Stimulated activated CD4-positive, alpha-beta T cell treated with anti-CD3 and anti-CD28 coated beads, Interleukin-4, amount 100 ng/mL, for 4 hours (primary cell): Measurements from ENCODE around the gene MKS1.

Source experiments
- DNase-seq, 2 experiments: peaks; one replicate each; pipeline ENCODE4 v3.0.0-alpha.2; 2020

The MKS1 gene

DNA sequence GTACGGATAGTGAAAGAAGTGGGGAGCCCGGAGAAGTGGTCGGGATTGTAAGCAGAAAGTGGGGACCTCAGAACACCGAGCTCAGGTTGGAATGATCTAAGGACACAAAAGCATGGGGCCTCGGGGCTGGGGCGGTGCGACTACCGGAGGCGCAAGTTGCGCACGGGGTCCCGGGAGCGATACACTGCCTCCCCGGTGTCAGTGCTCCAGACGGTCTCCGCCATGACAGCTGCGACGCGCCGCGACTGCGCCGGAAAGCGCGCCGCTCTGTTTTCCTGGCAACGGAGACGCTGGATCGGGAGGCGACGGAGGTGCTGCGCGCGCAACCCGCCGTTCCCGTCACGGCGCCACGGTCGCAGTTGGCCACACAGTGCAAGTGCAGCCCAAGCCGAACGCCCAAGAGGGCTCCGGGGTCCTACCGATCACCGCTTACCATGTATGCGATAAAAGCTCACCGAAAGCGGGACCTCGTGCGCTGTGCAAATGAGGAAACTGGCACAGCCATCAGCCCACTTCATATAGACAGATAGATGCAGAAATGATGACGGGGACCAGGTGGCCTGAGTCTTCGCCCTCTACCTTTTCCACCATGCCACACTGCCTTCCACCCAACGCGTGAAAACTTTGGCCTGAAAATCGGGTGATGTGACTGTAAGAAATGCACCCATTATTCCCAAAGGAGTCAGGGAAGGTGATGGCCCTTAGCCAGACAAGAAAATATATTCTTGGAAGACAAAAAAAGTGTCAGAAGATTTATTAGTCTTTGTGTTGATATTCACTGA lies at the start of gene MKS1:
MKS1 (minus strand) TSS at position 249 of the 782 bp plus-strand sequence; CDS start at position 224, 25 bp downstream.
- DNase-seq: peak; percentile 90 to 96

DNA sequence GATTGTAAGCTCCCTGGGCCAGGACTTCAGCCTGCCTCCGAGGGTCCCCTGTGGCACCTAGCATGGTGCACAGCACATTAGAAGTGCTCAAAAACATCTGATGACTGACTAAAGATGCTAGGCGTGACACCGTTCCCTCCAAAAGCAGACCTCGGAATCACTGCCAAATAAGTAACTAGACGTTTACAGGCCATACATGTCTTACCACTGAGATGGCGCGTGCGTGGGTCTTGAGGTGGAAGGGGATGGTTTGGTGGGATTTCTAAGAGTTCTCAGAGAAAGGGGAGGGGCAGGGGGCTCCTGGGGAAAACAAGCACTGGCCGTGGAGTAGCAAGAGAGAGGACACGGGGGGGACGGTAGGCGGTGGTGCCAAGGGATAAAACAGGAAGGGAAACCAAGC lies 49.3 kb upstream of the MKS1 start:
- no peak for DNase-seq

DNA sequence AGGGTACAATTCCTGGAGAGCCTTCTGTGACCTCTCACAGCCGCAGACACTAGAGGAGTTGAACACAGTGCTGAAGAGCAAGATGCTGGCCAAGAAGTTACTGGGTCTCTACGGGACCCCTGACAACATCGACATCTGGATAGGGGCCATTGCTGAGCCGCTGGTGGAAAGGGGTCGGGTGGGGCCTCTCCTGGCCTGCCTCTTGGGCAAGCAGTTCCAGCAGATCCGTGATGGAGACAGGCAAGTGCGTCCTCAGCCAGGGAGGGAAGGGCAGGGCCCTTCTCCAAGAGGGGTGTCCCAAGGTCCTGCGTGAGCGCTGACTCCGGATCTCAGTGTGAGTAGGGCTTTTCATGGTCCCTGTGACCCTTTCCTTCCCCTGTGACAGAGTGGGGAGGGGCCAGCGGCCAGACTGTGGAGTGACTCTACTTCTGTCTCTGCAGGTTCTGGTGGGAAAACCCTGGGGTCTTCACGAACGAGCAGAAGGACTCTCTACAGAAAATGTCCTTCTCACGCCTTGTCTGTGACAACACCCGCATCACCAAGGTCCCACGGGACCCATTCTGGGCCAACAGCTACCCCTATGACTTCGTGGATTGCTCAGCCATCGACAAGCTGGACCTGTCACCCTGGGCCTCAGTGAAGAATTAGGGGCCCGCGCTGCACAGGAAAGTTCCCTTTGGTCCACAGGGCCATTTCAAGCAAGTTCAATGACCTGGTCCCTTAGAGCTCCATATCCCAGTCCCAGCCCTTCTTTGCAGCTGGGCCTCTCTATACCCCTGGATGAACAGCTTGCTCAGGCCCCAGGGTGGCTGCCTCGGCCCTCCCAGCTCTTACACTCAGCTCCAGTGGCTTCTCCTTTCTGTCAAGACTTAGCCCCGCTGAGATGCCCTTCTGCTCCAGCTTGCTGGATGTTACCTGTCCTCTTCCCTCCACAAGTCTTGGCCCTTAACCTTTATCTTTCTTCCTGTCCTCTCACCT lies 48.6 kb upstream of the MKS1 start:
- DNase-seq: no peak

DNA sequence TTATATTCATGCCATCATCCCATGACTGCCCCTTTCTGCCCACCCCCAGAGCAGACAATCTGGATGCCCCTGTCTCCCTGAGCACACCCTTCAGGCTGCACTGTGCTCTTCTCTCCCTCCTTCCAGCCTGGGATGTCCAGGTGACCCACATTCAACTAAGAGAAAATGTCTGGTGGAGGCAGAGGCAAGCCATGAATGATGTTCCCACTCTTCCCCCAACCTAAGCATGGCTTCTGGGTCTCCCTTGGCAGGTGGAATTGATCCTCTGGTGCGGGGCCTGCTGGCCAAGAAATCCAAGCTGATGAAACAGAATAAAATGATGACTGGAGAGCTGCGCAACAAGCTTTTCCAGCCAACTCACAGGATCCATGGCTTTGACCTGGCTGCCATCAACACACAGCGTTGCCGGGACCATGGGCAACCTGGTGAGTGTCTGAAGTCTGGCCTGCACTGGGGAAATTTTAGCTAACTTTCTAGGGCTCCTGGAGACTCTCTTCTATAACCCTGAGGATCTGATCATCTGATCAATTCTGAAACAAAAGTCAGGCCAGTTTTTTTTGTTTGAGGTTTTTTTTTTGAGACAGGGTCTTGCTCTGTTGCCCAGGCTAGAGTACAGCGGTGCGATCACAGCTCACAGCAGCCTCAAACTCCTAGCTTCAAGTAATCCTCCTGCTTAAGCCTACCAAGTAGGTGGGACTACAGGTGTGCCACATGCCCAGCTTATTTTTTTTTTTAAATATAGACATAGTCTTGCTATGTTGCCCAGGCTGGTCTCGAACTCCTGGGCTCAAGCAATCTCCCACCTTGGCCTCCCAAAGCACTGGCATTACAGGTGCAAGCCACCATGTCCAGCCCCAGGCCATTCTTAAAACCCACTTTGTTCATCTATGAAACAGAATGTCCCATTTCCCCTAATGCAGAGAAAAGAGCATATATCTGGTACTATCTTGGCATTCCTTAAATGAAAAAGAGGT lies 47.1 kb upstream of the MKS1 start:
- DNase-seq: no peak

DNA sequence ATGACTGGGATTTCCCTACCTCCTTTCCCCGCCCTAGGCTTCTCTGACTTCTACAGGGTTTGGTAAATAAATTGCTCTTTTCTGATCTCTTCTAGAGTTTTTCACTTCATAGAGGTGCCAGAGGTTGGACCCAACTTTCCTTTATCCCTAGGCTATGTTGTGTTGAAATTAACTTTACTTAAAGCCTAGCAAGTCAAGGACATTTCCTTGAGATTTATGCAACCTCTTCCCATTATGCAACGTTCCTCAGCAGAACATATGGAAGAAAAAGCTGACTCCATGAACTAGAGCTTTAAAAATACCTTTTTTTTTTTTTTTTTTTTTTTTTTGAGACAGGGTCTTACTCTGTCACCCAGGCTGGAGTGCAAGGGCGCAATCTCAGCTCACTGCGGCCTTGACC lies 46.2 kb upstream of the MKS1 start:
- DNase-seq: no peak

- DNase-seq: no peak
Measured at GRCh38 chr17:58264407-58265103, 45.5 kb upstream of the MKS1 start.

GRCh38 chr17:58263773-58264172 lies 44.7 kb upstream of the MKS1 start:
- no peak for DNase-seq

DNA sequence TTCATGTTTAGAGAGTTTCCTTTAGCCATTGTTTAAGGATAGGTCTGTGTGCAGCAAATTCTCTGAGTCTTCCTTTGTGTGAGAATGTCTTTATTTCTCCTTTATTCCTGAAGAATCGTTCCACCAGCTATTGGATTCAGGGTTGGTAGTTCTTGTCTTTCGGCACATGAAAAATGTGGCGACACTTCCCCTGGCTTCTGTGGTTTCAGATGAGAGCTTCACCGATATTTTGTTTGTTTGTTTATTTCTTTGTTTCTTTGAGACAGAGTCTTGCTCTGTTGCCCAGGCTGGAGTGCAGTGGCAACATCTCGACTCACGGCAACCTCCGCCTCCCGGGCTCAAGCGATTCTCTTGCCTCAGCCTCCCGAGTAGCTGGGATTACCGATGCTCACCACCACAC lies 43.1 kb upstream of the MKS1 start:
- no peak for DNase-seq

- no peak for DNase-seq
Measured at GRCh38 chr17:58254803-58255202, 35.7 kb upstream of the MKS1 start.

DNA sequence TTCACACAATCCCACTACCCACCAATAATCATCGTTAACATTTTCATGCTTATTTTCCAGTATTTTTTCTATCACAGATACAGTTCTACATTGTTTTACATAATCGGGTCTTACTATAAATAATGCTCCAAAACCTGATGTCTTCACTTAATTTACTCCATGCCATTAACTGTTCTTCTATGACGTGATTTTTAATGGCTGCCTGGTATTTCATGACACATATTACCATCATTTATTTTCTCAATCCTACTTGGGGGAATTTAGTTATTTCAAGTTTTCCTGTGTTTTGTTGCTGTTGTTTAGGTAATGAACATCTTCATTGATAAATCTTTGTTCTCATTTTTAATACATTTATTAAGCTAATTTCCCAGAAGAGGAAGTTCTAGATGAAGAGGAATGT lies 34.0 kb upstream of the MKS1 start:
- no peak for DNase-seq

DNA sequence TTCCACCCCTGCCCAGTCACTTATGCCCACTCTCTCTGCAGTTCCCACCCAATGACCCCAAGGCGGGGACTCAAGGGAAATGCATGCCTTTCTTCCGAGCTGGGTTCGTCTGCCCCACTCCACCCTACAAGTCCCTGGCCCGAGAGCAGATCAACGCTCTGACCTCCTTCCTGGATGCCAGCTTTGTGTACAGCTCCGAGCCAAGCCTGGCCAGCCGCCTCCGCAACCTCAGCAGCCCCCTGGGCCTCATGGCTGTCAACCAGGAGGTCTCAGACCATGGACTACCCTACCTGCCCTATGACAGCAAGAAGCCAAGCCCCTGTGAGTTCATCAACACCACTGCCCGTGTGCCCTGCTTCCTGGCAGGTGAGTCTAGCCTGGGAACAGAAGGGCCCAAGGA lies 33.1 kb upstream of the MKS1 start:
- DNase-seq: no peak

GRCh38 chr17:58250344-58251011 lies 31.4 kb upstream of the MKS1 start:
- no peak for DNase-seq

DNA sequence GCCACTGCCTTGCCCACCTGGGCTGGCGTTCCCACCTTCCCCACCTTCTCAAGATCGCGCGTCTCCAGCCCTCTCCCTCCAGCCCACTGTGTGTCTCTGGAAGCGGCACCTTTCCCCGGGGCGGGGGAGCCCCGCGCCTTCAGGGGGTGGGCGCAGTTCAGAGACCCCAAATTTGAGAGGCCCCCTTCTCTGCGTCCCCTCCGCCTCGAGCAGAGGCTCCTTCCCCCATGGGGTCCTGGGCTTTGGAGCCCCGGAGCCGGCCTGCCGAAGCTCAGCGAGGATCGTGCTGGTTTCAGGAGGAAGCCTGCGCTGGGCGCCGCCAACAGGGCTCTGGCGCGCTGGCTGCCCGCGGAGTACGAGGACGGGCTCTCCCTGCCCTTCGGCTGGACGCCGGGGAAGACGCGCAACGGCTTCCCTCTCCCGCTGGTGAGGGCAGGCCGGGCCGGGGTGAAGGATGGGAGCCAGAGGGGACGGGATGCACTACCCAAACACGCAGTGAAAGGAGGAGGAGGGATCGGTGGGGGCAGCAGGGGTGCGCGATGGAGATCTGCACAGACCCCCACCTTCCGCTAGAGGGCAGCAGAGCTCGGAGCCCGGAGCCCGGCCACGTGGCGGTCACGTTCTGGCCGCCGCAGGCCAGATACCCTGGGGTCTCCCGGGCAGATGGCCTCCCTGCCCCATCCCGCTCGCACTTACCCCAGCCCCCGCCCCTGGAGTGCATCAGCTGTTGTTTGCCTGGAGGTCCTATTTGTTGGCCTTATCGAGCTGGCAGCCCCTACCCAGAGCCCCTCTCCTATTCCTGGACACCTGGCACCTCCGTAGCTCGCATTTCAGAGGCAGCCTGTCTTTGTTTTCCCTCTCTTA lies 30.4 kb upstream of the MKS1 start:
- DNase-seq: peak; percentile 71 to 77

GRCh38 chr17:58248955-58249269 lies 29.9 kb upstream of the MKS1 start:
- no peak for DNase-seq

DNA sequence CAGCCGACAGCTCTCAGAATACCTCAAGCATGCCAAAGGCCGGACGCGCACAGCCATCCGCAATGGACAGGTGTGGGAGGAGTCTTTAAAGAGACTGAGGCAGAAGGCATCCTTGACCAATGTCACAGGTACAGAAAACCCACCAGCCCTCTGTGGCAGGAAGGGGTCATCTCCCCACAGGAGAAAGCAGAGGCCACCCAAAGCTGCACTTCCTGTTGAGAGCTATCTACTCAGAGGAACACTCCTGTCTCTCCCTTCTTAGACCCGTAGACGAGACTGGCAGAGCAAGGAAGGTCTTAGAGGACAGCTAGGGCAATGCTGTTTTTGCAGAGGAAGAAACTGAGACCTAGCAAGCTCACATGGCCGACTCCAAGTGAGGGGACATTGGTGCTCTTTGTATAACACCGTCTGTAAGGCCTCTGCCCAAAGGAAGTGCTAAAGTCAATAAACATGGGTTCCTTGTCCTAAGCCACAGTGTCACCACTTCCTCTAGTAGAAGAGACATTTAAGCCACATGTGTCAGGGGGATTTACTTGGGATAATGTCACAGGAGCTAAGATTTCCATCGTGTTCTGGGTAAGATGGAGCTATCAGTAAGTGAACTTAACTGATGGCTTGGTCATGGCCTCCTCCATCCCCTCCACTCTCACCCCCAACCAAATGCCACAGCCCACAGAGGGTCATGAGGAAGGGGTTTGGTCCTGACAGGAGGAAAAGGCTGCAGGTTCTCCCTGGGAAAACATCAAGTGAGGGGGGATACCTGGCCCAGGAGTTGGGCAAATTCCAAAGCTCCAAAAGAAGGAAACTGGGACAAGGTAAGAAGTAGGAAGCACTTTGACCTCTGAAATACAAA lies 28.7 kb upstream of the MKS1 start:
- no peak for DNase-seq

GRCh38 chr17:58246781-58247180 lies 27.7 kb upstream of the MKS1 start:
- DNase-seq: no peak

GRCh38 chr17:58246104-58246740 lies 27.2 kb upstream of the MKS1 start:
- DNase-seq: no peak

DNA sequence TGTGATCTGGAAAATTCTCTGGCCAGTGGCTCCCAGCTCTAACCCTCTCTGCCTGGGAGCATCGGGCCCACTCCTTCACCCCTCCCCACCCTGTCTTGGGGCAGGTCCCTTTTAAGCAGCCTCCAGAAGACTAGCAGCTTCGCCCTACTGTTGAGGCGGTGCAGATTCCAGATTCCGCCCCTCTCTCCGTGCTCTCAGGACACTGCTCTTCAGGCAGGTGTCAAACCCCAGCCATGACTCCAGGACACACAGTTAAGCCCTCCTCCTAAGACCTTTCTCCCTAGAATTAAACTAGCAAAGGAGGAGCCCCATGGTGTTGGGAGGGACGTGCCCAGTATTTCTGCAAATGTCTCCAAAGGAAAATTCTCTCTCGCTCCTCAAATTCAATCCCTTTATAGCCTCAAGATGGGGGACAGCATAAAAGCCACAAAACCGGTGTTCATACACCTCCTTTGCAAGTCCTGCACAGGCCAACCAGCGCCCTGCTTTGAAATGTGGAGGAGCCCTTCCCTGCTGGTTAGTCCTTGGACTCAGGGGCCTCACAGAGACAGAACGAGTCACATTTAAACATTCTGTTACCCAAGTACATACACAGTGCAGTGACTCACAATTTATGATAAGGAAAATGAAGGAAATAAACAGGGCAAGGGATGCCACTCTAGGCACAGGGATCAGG lies 26.5 kb upstream of the MKS1 start:
- no peak for DNase-seq

DNA sequence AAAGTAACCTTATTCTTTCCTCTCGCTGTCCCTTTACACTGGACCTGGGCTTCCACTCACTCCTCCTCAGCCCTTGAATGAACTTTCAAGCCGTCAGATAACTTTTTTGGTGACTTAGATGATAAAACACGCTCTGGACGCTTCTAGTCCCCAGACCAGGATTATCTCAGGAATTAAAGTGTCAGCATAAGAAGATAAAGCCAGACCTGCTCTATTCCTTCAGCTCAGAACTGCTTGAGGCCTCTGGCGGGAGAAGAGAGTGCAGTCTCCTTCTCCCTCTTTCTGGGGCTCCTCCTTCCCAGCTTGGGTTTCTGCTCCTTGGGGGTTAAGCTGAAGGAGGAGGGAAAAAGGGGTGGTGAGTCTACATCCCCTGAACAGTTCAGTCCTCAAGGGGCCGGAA lies 25.9 kb upstream of the MKS1 start:
- DNase-seq: no peak
